Parathyroid adenoma (tissue), 2 donors: Measurements from ENCODE around the gene SLC44A5.

ENCODE experiments used
- H2AFZ ChIP-seq: fragments of 300-600 bp; sonication (generic); one replicate; pipeline ENCODE4 v1.7.0; 2017; ENCODE audit warnings: antibody characterized with exemption, mild to moderate bottlenecking
- H3K27ac ChIP-seq: fragments of 300-600 bp; sonication (generic); one replicate; pipeline ENCODE4 v1.7.0; 2017
- H3K27me3 ChIP-seq: fragments of 300-600 bp; sonication (generic); one replicate; pipeline ENCODE4 v1.7.0; 2017; ENCODE audit warnings: low read length; ENCODE audit not compliant: control insufficient read depth, insufficient read depth
- H3K36me3 ChIP-seq: fragments of 300-600 bp; sonication (generic); one replicate; pipeline ENCODE4 v1.7.0; 2017; ENCODE audit warnings: low read length; ENCODE audit not compliant: control insufficient read depth, insufficient read depth
- H3K4me1 ChIP-seq: fragments of 300-600 bp; sonication (generic); one replicate; pipeline ENCODE4 v1.7.0; 2017; ENCODE audit warnings: control low read depth
- H3K4me2 ChIP-seq: fragments of 300-600 bp; sonication (generic); one replicate; pipeline ENCODE4 v1.7.0; 2017; ENCODE audit warnings: low read length
- H3K4me3 ChIP-seq: fragments of 300-600 bp; sonication (generic); one replicate; pipeline ENCODE4 v1.7.0; 2017; ENCODE audit warnings: low read depth, low read length
- H3K79me2 ChIP-seq: fragments of 300-600 bp; sonication (generic); one replicate; pipeline ENCODE4 v1.7.0; 2017; ENCODE audit warnings: control low read depth
- H3K9ac ChIP-seq: fragments of 300-600 bp; sonication (generic); one replicate; pipeline ENCODE4 v1.7.0; 2017; ENCODE audit warnings: mild to moderate bottlenecking
- H3K9me3 ChIP-seq: fragments of 300-600 bp; sonication (generic); one replicate; pipeline ENCODE4 v1.7.0; 2017; ENCODE audit warnings: low read length; ENCODE audit not compliant: control insufficient read depth
- CTCF ChIP-seq: fragments of 300-600 bp; sonication (generic); IDR thresholded peaks from one replicate; pipeline ENCODE4 v1.7.0; 2017; ENCODE audit warnings: antibody characterized with exemption, mild to moderate bottlenecking
- donor health status: primary hyperparathyroidism.

Gene SLC44A5

GRCh38 chr1:75345538-75346292 lies 265.2 kb downstream of the SLC44A5 start:
- Histone ChIP-seq H3K27me3 (no peaks in the 10 kb centered on the region), H3K79me2 (no peaks in the 10 kb centered on the region), H3K9me3 (no peaks in the 10 kb centered on the region), H3K9ac (no peak overlapping the region), H3K36me3 (no peaks in the 10 kb centered on the region), H3K4me1 (no peaks in the 10 kb centered on the region), H3K4me2 (no peak overlapping the region), H2AFZ (no peak overlapping the region), H3K27ac (no peak overlapping the region), H3K4me3 (no peak overlapping the region)
- no peak for TF ChIP-seq CTCF

- no peaks in the 10 kb centered on the region for H3K9me3 ChIP-seq
- no peak overlapping the region for H2AFZ ChIP-seq
- no peak for TF ChIP-seq CTCF
- no peaks in the 10 kb centered on the region for H3K36me3 ChIP-seq
- no peaks in the 10 kb centered on the region for H3K27me3 ChIP-seq
- no peak overlapping the region for H3K9ac ChIP-seq
- no peak overlapping the region for H3K4me2 ChIP-seq
- H3K4me3 ChIP-seq = no peak overlapping the region
- no peaks in the 10 kb centered on the region for H3K4me1 ChIP-seq
- no peaks in the 10 kb centered on the region for H3K79me2 ChIP-seq
- no peak overlapping the region for H3K27ac ChIP-seq
Measured at GRCh38 chr1:75342786-75343185, 268.1 kb downstream of the SLC44A5 start.

GRCh38 chr1:75341537-75341936 lies 269.4 kb downstream of the SLC44A5 start:
- H3K36me3 ChIP-seq = no peaks in the 10 kb centered on the region

GRCh38 chr1:75338616-75339483 lies 272.1 kb downstream of the SLC44A5 start:
- Histone ChIP-seq H3K4me1 (no peaks in the 10 kb centered on the region), H3K9me3 (no peaks in the 10 kb centered on the region), H3K79me2 (no peaks in the 10 kb centered on the region), H3K27me3 (no peaks in the 10 kb centered on the region), H3K9ac (no peak overlapping the region), H3K27ac (no peak overlapping the region), H2AFZ (no peak overlapping the region), H3K4me3 (no peak overlapping the region), H3K4me2 (no peak overlapping the region), H3K36me3 (no peaks in the 10 kb centered on the region)
- no peak for TF ChIP-seq CTCF

More at GRCh38 chr1:75341537-75341936, 269.4 kb downstream of the SLC44A5 start:
- H2AFZ ChIP-seq = no peak overlapping the region
- H3K4me3 ChIP-seq = no peak overlapping the region
- H3K79me2 ChIP-seq = no peaks in the 10 kb centered on the region
- no peak for TF ChIP-seq CTCF
- H3K4me2 ChIP-seq = no peak overlapping the region
- H3K4me1 ChIP-seq = no peaks in the 10 kb centered on the region
- no peaks in the 10 kb centered on the region for H3K27me3 ChIP-seq
- H3K27ac ChIP-seq = no peak overlapping the region
- no peak overlapping the region for H3K9ac ChIP-seq
- H3K9me3 ChIP-seq = no peaks in the 10 kb centered on the region
